Measurements from ENCODE around the gene AHDC1. TPM values are rescaled to one million over a fixed set of nuclear protein-coding genes. Genes with fewer than 3 reads are reported as not detected.
"Not testable (repeated sequence)": the region's sequence is repeated elsewhere in the genome, so short reads cannot be mapped to it uniquely, and the experiment has no call there.

The AHDC1 gene
- total RNA-seq, 1 donor from 2014 or later: 10.8 TPM

DNA sequence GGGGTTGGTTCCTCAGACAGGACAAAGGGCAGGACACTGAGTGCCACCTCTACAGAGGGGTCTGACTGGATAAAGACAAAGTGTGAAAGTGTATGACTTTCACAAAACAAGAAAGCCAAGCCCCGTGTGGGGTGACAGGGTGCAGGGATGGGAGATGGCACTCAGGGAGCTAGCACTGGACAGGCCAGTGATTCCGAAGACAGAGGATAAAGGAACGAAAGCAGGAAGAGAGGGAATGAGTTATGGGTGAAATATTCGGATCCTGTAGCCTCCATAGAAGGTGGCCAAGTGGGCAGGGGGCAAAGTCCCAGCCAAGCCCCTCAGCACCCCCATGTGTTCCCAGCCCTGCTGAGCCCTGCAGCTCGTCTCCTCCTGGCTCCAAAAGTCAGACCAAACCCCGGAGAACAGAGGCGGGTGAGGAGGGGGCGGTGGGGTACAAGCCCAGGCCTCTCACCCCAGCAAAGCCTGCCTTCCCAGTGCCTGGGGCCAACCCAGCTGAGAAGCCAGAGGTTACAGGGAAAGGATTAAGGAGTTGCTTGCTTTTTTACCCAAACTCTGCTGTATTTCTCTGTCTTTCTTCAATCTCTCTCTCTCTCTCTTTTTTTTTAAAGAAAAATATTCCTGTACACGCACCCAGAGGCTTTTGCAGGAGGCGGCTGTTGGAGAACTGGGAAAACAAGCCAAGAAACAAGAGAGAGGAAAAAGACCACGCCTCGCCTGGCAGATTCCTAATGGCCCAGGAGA lies 99.9 kb downstream of the AHDC1 start:
- TF ChIP-seq, protein P1, sequence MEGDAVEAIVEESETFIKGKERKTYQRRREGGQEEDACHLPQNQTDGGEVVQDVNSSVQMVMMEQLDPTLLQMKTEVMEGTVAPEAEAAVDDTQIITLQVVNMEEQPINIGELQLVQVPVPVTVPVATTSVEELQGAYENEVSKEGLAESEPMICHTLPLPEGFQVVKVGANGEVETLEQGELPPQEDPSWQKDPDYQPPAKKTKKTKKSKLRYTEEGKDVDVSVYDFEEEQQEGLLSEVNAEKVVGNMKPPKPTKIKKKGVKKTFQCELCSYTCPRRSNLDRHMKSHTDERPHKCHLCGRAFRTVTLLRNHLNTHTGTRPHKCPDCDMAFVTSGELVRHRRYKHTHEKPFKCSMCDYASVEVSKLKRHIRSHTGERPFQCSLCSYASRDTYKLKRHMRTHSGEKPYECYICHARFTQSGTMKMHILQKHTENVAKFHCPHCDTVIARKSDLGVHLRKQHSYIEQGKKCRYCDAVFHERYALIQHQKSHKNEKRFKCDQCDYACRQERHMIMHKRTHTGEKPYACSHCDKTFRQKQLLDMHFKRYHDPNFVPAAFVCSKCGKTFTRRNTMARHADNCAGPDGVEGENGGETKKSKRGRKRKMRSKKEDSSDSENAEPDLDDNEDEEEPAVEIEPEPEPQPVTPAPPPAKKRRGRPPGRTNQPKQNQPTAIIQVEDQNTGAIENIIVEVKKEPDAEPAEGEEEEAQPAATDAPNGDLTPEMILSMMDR (conservative IDR thresholded peaks at IDR 0.05; ENCODE audit: low read depth, low read length): no peak
- no peak overlapping the region for H3K4me3 ChIP-seq (ENCODE audit: low read depth, low read length)
- no peak for DNase-seq (ENCODE audit: low read depth)

DNA sequence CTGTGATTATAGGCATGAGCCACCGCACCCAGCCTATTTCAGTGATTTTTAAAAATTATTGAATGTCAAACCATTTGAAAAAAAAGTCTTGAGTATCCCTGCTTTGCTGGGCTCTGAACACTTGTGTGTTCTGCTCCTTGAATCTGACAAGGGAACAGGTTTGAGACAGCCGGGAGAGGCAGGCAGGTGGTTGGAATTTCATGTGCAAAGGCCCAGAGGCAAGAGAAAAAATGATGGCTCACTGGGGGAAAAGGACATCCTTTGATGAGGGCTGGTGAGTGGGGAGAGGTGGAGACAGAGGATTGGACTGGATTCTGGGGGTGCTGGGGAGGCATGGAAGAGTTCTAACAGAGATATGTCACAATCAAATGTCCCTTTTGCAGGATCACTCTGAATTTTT lies 100.9 kb downstream of the AHDC1 start:
- H3K4me3 ChIP-seq (ENCODE audit: low read depth, low read length): no peak overlapping the region
- TF ChIP-seq, protein P1 (conservative IDR thresholded peaks at IDR 0.05; ENCODE audit: low read depth, low read length): no peak
- no peak for DNase-seq (ENCODE audit: low read depth)

DNA sequence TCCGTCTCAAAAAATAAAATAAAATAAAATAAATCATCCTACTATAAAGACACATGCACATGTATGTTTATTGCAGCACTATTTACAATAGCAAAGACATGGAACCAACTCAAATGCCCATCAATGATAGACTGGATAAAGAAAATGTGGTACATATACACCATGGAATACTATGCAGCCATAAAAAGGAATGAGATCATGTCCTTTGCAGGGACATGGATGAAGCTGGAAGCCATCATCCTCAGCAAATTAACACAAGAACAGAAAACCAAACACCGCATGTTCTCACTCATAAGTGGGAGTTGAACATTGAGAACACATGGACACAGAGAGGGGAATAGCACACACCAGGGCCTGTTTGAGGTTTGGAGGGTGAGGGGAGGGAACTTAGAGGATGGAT lies 102.8 kb downstream of the AHDC1 start:
- DNase-seq (ENCODE audit: low read depth): not testable (repeated sequence)

DNA sequence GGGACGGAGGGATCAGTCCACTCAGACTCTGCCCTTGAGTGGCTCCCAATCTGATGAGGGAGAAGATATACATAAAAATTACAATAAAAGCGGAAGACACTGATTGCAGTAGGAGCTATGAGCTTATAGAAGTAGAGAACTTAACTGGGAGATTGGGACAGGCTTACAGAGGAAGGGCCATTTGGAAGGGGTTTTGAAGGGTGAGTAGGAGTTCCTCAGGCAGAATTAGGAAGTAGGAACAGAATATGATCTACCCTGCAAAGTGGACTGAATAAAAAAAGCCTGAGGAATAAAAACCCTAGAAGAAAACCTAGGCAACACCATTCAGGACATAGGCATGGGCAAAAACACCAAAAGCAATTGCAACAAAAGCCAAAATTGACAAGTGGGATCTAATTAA lies 104.8 kb downstream of the AHDC1 start:
- no peak for DNase-seq (ENCODE audit: low read depth)
- TF ChIP-seq, protein P1 (conservative IDR thresholded peaks at IDR 0.05; ENCODE audit: low read depth, low read length): no peak
- H3K4me3 ChIP-seq (ENCODE audit: low read depth, low read length): no peak overlapping the region

More for the DNA sequence above, 102.8 kb downstream of the AHDC1 start:
- not testable (repeated sequence) for H3K4me3 ChIP-seq (ENCODE audit: low read depth, low read length)

DNA sequence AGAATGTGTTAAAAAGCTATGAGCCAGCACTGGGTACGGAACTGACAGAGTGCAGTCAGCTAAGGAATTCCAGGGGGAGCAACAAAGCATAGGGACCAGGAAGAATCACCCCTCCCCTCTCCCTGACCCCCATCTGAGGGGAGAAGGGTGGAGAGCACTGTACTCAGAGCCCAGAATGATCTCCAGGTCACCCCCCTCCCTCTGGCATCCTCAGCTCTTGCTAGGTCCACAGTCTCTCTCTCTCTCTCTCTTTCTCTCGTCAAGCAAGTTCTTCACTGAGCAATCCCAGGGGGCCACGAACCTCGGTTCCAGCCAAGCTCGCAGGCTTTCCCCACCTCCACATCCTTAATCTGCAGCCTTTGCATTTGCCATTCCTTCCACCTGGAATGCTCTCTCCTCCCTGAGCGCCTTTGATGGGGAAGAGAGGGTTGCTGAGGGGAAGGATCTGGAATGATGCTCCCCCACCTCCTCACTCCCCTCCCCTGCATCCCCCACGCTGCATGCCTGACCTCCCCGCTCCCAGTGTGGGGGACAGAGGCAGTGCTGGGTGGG lies 107.3 kb downstream of the AHDC1 start:
- no peak overlapping the region for H3K4me3 ChIP-seq (ENCODE audit: low read depth, low read length)
- TF ChIP-seq, protein P1 (conservative IDR thresholded peaks at IDR 0.05; ENCODE audit: low read depth, low read length): peak; percentile 48
- no peak for DNase-seq (ENCODE audit: low read depth)

DNA sequence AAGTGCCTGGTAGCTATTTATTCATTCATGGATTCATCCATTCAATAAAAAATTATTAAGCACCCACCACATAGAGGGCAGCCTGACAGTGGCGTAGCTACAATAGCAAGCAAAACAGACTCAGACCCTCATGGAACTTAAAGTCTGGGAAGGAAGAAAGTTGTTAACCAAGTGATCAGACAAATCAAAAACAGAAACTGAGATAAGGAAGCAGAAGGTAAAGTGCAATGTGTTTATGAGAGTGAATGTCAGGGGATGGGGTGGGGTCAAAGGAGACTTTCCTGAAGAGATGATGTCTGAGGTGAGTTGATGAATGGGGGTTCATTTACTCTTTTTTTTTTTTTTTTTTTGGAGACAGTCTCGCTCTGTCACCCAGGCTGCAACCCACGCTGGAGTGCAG lies 111.1 kb downstream of the AHDC1 start:
- no peak overlapping the region for H3K4me3 ChIP-seq (ENCODE audit: low read depth, low read length)
- no peak for DNase-seq (ENCODE audit: low read depth)
- TF ChIP-seq, protein P1 (conservative IDR thresholded peaks at IDR 0.05; ENCODE audit: low read depth, low read length): no peak

DNA sequence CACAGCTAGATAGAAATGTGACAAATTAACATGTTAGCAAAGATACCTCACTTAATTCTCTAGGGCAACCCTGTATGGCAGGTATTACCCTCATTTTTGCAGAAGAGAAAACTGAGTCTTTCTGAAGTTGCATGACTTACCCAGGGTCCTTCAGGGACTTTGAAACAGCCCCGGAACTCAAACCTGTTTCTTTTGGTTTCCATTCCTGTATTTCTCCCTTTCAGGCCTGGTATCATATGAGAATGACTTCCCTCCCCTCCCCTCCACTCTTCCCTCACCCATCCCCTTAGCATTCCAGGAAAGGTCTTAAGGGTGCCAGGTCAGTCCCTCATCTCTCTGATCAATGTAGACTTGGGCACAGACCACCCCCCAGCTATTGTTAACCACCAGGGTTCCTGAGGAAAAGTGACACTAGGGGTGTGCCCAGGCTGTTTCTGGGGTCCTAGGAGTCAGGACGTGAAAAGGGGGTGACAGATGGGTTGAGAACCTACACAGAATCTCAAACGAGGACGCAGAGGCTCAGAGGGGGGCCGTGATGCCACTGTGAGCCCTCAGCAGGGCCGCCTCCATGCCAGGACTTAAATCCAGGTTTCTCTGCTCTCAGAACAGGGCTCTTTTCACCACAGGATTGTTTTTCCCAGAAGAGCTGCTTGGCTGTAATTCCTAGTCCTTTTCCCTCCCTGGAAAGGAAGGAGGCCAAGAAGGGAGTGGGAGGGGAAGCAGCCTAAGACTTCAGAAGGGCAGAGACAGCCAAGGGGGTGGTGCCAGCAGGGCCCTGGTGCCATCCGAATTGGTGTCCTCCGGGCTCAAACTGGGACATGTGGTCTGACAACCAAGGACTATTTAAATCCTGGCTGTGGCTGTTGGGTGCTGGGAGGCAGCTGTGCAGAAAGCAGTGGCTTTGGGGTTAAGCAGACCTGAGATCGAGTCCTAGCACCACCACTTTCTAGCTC lies 111.9 kb downstream of the AHDC1 start:
- TF ChIP-seq, protein P1 (conservative IDR thresholded peaks at IDR 0.05; ENCODE audit: low read depth, low read length): no peak
- no peak for DNase-seq (ENCODE audit: low read depth)
- no peak overlapping the region for H3K4me3 ChIP-seq (ENCODE audit: low read depth, low read length)
